HK-2 (cell line): ENCODE data around the gene SPTLC1.

ENCODE experiments used
- DNase-seq: peaks from one replicate; pipeline ENCODE4 v3.0.0-alpha.2; 2018; ENCODE audit not compliant: unreplicated experiment

SPTLC1 gene

DNA sequence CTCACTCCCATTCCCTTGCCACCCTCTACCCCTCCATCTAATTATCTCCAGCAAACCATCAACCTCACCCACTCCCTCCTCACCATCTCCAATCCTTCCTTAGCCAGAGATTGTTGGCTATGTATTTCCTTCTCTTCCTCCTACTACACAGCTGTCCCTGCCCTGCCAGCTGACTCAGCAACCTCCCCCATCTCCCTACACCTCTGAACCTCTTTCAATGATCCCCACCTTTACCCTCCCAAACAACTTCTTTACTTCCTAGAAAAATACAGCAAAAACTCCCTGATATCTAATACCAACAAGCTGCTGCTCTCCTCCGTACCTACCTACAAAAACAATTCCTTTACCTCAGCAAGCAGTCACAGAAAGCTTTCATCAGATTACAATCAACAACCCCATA is 37.3 kb downstream of the SPTLC1 start:
- DNase-seq = no peak

DNA sequence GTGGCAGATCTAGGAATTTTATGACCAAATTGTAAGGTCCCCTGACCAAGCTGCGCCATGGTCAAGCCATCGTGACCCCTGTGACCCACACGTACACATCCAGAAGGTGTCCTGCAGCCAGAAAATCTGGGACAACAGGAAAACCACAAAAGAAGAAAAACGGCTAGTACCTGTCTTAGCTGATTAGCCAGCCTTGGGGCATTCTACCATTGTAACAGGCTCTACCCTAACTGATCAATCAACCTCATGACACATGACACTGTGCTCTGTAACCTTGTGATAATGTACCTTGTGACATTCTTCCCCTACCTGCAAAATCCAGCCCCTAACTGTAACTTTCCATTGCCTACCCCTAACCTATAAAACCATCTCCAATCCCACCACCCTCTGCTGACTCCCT is 43.6 kb downstream of the SPTLC1 start:
- DNase-seq = no peak

- no peak for DNase-seq
Observed at GRCh38 chr9:92066168-92066567, 49.0 kb downstream of the SPTLC1 start.

DNA sequence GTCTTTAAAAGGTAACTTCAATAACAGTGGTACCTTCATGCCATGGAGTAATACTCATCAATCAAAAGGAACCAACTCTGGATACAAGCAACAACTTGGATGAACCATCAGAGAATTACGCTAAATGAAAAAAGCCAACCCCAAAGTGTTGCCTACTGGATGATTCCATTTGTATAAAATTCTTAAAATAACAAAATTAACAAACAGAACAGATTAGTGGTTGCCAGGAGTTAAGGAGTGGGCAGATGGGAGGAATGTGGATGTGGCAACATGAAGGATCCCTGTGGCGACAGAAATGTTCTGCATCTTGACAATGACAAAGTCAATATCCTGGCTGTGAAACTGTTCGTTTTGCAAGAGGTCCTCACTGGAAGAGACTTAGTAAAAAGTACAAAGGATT is 50.5 kb downstream of the SPTLC1 start:
- DNase-seq = no peak

GRCh38 chr9:92061184-92061583 is 54.0 kb downstream of the SPTLC1 start:
- DNase-seq = no peak

DNA sequence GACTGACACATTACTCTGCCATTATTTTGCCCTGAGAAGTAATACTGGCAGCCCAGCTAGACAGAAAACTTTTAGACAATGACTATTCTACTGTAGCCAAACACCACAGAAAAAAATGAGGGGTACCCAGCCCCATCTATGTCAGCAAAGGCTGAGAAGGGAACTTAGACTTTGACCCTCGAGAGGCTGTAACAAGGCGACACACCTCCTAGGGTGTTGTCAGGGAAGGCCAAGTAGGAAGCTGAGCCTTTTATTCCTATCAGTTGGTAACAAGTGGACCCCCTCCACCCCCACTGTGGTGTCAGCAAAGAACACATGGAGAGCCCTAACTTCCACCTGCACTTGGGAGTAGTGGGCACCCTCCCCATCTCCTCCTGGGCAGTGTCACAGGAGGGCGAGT is 55.6 kb downstream of the SPTLC1 start:
- no peak for DNase-seq

- no peak for DNase-seq
Observed at GRCh38 chr9:92058723-92059444, 56.3 kb downstream of the SPTLC1 start.

DNA sequence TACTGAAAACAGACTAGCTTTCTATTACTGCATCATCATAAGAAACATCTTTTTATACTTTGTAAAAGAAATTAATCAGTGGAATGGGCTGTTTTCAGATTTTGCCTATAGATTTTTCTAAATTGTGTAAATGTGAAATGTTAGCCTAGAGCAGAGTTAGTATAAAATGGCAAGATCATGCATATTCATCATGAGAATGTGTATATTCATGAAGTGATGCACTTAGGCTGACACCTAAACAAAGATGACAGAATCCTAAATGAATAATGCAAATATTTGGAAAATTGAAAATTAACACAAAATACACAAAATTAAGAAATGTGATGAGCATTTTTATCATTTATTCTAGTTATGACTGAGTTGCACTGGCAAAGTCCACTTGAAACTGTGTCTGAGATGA is 57.2 kb downstream of the SPTLC1 start:
- DNase-seq = no peak

DNA sequence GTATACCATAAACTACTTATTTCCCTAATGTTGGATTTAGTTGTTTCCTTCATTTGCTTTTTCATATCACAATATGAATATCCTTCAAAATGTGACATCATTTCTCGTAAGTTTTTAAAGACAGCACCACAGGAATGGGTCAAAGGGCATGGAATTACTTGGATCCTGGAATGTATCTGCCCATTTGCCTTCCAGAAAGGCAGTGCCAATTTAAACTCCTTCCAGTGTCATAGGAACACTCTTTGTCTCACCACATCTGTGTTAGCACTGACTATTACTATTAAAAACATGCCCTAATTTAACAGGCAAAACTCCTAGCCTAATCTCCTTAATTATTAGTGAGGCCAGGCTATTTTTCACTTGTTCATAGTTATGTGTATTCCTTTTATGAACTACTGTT is 58.0 kb downstream of the SPTLC1 start:
- DNase-seq = no peak

DNA sequence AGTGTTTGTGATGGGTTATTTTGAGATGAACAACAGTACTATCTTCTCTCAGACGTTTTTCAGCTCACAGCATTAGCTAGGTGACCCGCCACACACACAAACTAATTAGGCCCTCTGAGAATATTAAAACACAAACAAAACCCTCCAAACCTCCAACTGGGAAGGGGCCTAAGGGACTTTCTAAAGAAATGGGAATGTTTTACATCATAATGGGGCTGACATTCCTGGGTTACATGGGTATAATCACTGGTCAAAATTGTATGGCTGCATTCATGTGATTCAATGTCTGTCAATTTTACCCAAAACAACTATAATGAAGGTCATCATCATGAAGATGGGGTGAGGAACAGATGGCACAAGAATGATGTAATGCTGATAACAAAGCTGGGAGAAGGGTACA is 59.6 kb downstream of the SPTLC1 start:
- DNase-seq = no peak

- no peak for DNase-seq
Observed at GRCh38 chr9:92048924-92049625, 66.1 kb downstream of the SPTLC1 start.

DNA sequence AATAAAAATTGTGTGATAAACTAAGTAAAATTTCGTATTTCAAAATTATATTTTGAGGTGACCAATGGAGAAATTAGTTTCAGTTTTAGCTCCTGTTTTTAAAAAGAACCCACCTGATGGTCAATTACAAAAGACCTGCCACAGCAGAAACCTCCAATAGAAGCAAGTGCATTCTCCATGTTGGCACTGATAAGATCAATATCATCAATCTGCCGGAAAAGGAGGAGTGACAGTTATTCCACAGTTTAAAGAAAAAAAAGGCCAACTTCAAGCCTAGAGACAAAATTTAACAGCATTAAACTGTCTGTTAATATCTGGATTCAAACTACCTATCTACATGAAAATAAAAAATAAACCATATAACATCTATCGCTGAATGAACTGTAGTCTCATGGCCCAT is 67.7 kb downstream of the SPTLC1 start:
- DNase-seq = no peak

- no peak for DNase-seq
Observed at GRCh38 chr9:92046676-92047075, 68.5 kb downstream of the SPTLC1 start.

DNA sequence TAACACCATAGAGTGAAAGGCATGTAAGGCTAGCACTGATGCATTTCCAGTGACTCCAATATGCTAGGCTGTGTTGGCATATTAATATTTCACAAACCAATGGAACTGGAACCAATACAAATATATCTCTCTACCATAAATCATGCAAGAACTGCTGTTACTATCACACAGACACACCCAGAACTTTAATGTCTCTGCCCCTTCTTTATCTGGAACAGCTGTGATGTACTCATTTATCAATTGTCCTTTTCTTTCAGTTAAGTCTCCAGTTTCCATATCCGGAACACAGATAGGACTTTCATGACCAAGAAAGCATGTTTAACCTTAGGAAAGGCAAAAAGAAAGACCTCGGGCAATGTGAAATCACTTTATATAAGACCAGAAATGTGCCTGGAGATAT is 70.3 kb downstream of the SPTLC1 start:
- no peak for DNase-seq

DNA sequence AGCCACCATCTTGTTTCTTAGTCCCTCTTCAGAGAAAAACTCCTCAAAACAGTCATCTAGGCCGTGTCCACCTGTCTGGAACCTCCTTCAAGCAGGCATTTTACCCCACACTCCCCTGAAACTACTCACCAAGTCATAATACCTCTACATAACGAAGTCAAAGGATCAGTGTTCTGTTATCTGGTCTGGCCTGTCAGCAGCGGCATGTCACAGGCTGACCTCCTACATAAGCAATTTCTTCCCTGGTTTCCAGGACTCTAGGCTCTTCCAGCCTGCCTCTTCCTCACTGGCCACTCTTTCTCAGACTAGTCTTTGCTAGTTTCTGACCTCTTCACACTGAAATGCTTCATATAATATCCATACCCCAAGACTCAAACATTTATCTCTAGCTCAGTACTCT is 72.2 kb downstream of the SPTLC1 start:
- no peak for DNase-seq

DNA sequence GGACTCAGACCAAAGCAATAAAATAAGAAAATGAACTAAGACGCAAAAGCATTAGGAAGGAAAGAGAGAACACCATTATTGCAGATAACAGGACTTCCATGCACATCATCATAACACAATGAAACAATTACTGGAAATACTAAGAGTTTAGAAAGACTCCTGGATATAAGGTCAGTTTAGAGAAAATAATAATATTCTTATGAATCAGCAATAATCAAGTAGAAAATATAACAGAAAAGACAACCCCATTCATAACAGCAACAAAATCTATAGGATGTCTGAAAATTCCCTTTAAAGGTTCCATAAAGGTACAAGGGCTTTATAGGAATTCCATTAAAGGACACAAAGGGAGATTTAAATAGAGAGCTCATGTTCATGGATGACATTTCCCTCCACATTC is 73.0 kb downstream of the SPTLC1 start:
- no peak for DNase-seq

- DNase-seq = no peak
Observed at GRCh38 chr9:92036756-92037155, 78.5 kb downstream of the SPTLC1 start.

DNA sequence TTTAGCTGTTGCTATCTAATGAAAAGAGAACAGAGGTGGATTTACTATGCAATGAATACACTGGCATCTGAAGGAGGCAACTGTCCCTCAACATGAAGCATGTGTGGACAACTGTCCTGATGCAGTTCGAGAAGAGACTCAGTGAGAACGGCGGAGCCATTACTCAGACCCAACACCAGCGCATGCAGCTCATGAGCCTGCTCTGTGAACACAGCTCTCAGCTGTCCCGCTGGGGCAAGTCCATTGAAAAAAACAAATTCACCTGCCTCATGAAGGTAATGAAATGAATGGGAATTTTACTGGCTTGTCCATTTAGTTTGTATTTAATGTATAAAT is 78.8 kb downstream of the SPTLC1 start:
- no peak for DNase-seq

- DNase-seq = no peak
Observed at GRCh38 chr9:92035687-92036410, 79.4 kb downstream of the SPTLC1 start.

DNA sequence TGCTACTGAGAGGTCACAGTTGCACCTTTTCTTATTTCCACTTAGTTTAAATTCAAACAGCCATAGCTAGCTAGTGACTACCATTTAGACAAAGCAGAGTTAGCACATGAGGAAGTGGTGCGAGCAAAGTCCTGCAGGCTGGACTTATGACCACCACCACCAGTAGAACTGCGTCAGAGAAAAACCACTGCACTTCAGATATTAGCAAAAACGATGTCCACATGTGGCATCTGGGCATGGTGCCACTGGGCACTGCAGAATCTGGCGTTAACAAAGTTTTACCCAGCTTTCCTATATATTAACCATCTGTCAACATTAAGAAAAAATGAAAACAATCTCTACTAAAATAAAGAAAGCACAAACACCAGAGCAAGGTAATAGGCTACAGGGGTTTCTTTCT is 80.1 kb downstream of the SPTLC1 start:
- no peak for DNase-seq

DNA sequence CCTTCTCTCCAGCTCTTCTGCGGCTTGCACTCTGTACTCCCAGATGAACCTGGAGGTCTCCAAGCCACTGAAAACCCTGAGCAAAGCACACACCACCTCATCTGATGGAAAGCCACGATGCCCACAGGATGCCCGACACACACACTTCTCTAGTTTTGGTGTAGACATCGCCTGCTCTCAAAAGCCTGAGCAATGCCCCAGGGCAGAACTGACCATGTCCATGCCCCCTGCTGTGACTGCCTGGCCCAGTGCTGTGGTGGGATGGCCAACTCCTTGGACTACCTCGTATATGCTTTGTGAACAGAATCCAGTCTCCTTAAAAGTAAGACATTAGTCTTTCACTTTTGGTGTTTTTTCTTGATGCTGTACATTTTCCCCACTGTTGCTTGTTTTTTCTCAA is 81.2 kb downstream of the SPTLC1 start:
- DNase-seq = no peak

DNA sequence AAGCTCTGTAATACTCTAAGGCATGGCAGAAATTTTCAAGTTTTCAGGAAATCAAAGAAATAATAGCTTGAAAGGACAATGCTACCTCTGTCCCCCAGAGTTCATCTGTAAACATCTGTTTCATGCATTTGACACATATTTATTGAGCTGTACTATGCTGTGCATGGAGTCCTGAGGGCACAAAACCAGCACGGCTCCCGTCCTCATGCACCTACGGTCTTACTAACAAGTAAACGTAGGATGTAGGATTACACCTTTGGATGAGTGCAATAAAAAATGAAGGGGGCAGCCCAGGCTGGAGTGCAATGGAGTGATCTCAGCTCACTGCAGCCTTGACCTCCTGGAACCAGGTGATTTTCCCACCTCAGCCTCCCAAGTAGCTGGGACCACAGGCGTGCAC is 81.9 kb downstream of the SPTLC1 start:
- DNase-seq = no peak

DNA sequence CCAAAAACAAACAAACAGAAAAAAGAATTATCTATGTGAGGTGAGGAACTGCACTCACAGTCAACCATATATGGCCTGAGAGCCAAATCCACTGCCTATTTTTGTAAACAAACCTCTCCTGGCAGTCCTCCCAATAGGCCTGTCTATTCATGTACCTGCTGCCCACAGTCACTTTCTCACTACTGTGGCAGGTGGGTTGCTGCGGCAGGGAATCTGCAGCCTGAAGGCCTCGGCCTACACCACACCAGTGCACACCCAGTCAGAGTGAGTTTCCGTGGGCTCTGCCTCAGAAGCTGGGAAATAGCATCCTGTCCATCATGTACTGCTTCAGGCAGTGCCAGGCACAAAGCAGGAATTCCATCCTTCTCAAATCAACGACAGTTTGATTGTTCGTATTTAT is 82.3 kb downstream of the SPTLC1 start:
- no peak for DNase-seq
